MM.1S (cell line): ENCODE data around the gene SNX25.

Experiments
- DNase-seq: peaks from one replicate; pipeline ENCODE4 v3.0.0-alpha.2; 2015
- H2AFZ ChIP-seq: fragments of 300-600 bp; sonication (generic); 2 replicates; pipeline ENCODE4 v1.6.0; 2016; ENCODE audit warnings: antibody characterized with exemption, low read length
- H3F3A ChIP-seq: fragments of 300-600 bp; sonication (generic); 2 replicates; pipeline ENCODE4 v1.6.1; 2016; ENCODE audit warnings: mild to moderate bottlenecking, antibody characterized with exemption, low read length, moderate library complexity, mixed read lengths; ENCODE audit not compliant: insufficient read depth
- H3K27ac ChIP-seq: fragments of 300-600 bp; sonication (generic); 2 replicates; pipeline ENCODE4 v1.5.1; 2016; ENCODE audit warnings: mild to moderate bottlenecking, low read length
- H3K27me3 ChIP-seq: fragments of 300-600 bp; sonication (generic); replicated peaks from 2 replicates; pipeline ENCODE4 v1.6.0; 2016; ENCODE audit warnings: low read length; ENCODE audit not compliant: insufficient read depth
- H3K36me3 ChIP-seq: fragments of 300-600 bp; sonication (generic); replicated peaks from 2 replicates; pipeline ENCODE4 v1.6.1; 2016; ENCODE audit warnings: mild to moderate bottlenecking, low read length, mixed read lengths; ENCODE audit not compliant: insufficient read depth
- H3K4me1 ChIP-seq: fragments of 300-600 bp; sonication (generic); 2 replicates; pipeline ENCODE4 v1.6.1; 2016; ENCODE audit warnings: low read length, mixed read lengths
- H3K4me2 ChIP-seq: fragments of 300-600 bp; sonication (generic); 2 replicates; pipeline ENCODE4 v1.6.0; 2016; ENCODE audit warnings: low read depth, low read length
- H3K4me3 ChIP-seq: fragments of 300-600 bp; sonication (generic); 2 replicates; pipeline ENCODE4 v1.5.1; 2016; ENCODE audit warnings: low read length, mixed read lengths
- H3K79me2 ChIP-seq: fragments of 300-600 bp; sonication (generic); 2 replicates; pipeline ENCODE4 v1.6.1; 2016; ENCODE audit warnings: mixed run types, low read length, mixed read lengths
- H3K9ac ChIP-seq: fragments of 300-600 bp; sonication (generic); 2 replicates; pipeline ENCODE4 v1.6.1; 2016; ENCODE audit warnings: low read length, mixed read lengths
- H3K9me2 ChIP-seq: fragments of 300-600 bp; sonication (generic); replicated peaks from 2 replicates; pipeline ENCODE4 v1.6.1; 2016; ENCODE audit warnings: mild to moderate bottlenecking, low read length, mixed read lengths; ENCODE audit not compliant: insufficient read depth
- H3K9me3 ChIP-seq: fragments of 300-600 bp; sonication (generic); replicated peaks from 2 replicates; pipeline ENCODE4 v1.6.1; 2016; ENCODE audit warnings: mild to moderate bottlenecking, low read length, mixed read lengths; ENCODE audit not compliant: insufficient read depth
- H4K20me1 ChIP-seq: fragments of 300-600 bp; sonication (generic); 2 replicates; pipeline ENCODE4 v1.6.1; 2016; ENCODE audit warnings: mild to moderate bottlenecking, low read length, moderate library complexity, mixed read lengths; ENCODE audit not compliant: insufficient read depth
- EZH2 ChIP-seq: fragments of 300-600 bp; sonication (generic); optimal IDR thresholded peaks from 2 replicates; pipeline ENCODE3; 2017; ENCODE audit warnings: low read depth, mild to moderate bottlenecking, antibody characterized with exemption, low read length, mixed read lengths
- EZH2phosphoT487 ChIP-seq: fragments of 300-600 bp; sonication (generic); IDR thresholded peaks from 2 replicates; pipeline ENCODE4 v1.6.1; 2018; ENCODE audit warnings: antibody characterized with exemption, low read length
- TF ChIP-seq, protein P1 (sequence below): fragments of 300-600 bp; sonication (generic); IDR thresholded peaks from 2 replicates; pipeline ENCODE4 v1.5.1; 2016; ENCODE audit warnings: antibody characterized with exemption, low read length, mixed read lengths

SNX25 gene

DNA sequence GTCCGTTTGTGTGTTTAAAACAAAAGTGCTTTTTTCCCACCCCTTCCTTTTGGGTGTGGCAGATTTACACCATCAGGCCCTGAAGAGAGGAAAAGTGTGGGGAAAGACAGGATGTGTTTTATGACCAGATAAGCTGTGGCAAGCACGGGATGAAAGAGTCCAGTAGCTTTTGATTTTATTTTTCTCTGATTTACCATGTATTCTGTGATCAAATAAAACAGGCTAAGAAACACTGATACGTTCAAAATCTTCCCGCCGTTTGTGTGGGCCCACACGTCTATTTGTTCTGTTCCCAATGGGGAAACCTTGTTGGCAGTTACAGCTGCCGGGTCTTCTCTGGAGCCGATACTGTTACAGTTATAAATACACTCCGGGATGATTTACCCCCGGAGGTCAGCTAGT, 175.5 kb downstream of the SNX25 start:
- no peaks in the 10 kb centered on the region for H3K9me2 ChIP-seq
- DNase-seq = no peak
- H3K9me3 ChIP-seq = no peaks in the 10 kb centered on the region
- H3K4me2 ChIP-seq = no peak overlapping the region
- H2AFZ ChIP-seq = no peak overlapping the region
- H3K9ac ChIP-seq = no peak overlapping the region
- no peaks in the 10 kb centered on the region for H3K36me3 ChIP-seq
- H3K27ac ChIP-seq = no peak overlapping the region
- H3K27me3 ChIP-seq = no peaks in the 10 kb centered on the region
- TF ChIP-seq EZH2 (no peak), EZH2phosphoT487 (no peak)
- TF ChIP-seq, protein P1, sequence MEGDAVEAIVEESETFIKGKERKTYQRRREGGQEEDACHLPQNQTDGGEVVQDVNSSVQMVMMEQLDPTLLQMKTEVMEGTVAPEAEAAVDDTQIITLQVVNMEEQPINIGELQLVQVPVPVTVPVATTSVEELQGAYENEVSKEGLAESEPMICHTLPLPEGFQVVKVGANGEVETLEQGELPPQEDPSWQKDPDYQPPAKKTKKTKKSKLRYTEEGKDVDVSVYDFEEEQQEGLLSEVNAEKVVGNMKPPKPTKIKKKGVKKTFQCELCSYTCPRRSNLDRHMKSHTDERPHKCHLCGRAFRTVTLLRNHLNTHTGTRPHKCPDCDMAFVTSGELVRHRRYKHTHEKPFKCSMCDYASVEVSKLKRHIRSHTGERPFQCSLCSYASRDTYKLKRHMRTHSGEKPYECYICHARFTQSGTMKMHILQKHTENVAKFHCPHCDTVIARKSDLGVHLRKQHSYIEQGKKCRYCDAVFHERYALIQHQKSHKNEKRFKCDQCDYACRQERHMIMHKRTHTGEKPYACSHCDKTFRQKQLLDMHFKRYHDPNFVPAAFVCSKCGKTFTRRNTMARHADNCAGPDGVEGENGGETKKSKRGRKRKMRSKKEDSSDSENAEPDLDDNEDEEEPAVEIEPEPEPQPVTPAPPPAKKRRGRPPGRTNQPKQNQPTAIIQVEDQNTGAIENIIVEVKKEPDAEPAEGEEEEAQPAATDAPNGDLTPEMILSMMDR = no peak
- no peaks in the 10 kb centered on the region for H3F3A ChIP-seq
- H4K20me1 ChIP-seq = no peaks in the 10 kb centered on the region
- no peaks in the 10 kb centered on the region for H3K79me2 ChIP-seq
- H3K4me1 ChIP-seq = no peaks in the 10 kb centered on the region
- no peak overlapping the region for H3K4me3 ChIP-seq

DNA sequence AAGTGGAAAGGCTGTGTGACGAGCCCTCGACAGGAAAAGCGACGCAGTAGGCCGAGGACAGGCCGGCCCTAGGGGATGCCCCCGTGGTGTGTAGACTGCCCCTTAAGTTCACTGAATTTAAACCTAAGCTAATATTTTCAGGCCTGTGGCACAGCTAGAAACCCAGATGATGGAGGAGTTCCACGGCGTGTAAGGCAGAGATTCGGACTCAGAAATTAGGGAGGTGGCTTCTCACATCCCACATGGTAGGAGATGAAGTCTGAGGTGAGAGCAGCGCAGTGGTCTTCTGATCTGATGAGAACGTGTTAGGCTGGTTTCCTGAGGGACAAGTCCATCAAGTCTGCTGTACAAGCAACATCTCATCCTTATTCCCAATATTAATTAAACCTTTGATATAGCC, 178.6 kb downstream of the SNX25 start:
- no peak for DNase-seq
- H3K4me1 ChIP-seq = no peaks in the 10 kb centered on the region
- no peaks in the 10 kb centered on the region for H3K9me2 ChIP-seq
- no peaks in the 10 kb centered on the region for H3K79me2 ChIP-seq
- H3K4me2 ChIP-seq = no peak overlapping the region
- no peaks in the 10 kb centered on the region for H4K20me1 ChIP-seq
- H2AFZ ChIP-seq = no peak overlapping the region
- H3K9ac ChIP-seq = no peak overlapping the region
- no peaks in the 10 kb centered on the region for H3F3A ChIP-seq
- H3K9me3 ChIP-seq = no peaks in the 10 kb centered on the region
- TF ChIP-seq, protein P1 = no peak
- TF ChIP-seq EZH2phosphoT487 = no peak
- no peak for TF ChIP-seq EZH2
- H3K27me3 ChIP-seq = no peaks in the 10 kb centered on the region
- H3K36me3 ChIP-seq = no peaks in the 10 kb centered on the region
- H3K4me3 ChIP-seq = no peak overlapping the region
- H3K27ac ChIP-seq = no peak overlapping the region

DNA sequence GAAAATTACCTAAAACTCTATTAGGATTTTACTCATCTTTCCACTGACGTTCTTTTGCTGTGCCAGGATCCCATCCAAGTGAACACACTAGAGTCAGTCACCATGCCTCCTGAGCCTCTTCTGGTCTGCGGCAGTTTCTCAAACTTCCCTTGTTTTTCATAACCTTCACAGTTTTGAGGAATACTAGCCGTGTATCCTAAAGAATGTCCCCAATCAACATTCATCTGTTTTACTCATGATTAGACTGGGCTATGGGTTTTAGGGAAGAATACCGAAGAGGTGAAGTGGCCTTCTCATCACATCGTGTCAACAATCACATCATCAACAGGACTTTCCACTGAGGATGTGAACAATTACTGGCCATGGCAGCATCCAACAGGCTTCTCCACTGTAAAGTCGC, 181.5 kb downstream of the SNX25 start:
- peaks cover 9% of the 10 kb centered on the region for H3K4me1 ChIP-seq
- no peak for DNase-seq
- no peaks in the 10 kb centered on the region for H3K36me3 ChIP-seq
- no peaks in the 10 kb centered on the region for H4K20me1 ChIP-seq
- no peak overlapping the region for H3K27ac ChIP-seq
- H3K4me2 ChIP-seq = no peak overlapping the region
- no peak overlapping the region for H3K9ac ChIP-seq
- H3K9me2 ChIP-seq = no peaks in the 10 kb centered on the region
- no peaks in the 10 kb centered on the region for H3K79me2 ChIP-seq
- no peaks in the 10 kb centered on the region for H3K9me3 ChIP-seq
- no peak overlapping the region for H2AFZ ChIP-seq
- H3F3A ChIP-seq = peaks cover 8% of the 10 kb centered on the region
- H3K4me3 ChIP-seq = no peak overlapping the region
- no peak for TF ChIP-seq EZH2
- TF ChIP-seq EZH2phosphoT487 = no peak
- TF ChIP-seq, protein P1 = no peak
- H3K27me3 ChIP-seq = no peaks in the 10 kb centered on the region
